ENCODE results near the gene SGCA.

The SGCA gene

GRCh38 chr17:50165867-50166517 lies at the start of gene SGCA:
TSS of gene SGCA (plus strand) at chr17:50166005. CDS start at chr17:50166041, 36 bp downstream.
- DNase-seq, result no peak

GRCh38 chr17:50117202-50118051 lies 48.4 kb upstream of the SGCA start:
- DNase-seq, result peak; percentile 50

GRCh38 chr17:50118076-50118827 lies 47.6 kb upstream of the SGCA start:
- no peak for DNase-seq

- DNase-seq, result no peak
These were observed 47.0 kb upstream of the SGCA start for GRCh38 chr17:50118828-50119218.

- no peak for DNase-seq
These were observed 45.1 kb upstream of the SGCA start for GRCh38 chr17:50120475-50121253.

GRCh38 chr17:50122945-50123344 lies 42.9 kb upstream of the SGCA start:
- no peak for DNase-seq

GRCh38 chr17:50123649-50124349 lies 42.0 kb upstream of the SGCA start:
- peak; percentile 12 for DNase-seq

GRCh38 chr17:50125420-50125997 lies 40.3 kb upstream of the SGCA start:
- no peak for DNase-seq

GRCh38 chr17:50127697-50128361 lies 38.0 kb upstream of the SGCA start:
- no peak for DNase-seq

GRCh38 chr17:50128441-50129352 lies 37.1 kb upstream of the SGCA start:
- DNase-seq, result no peak

GRCh38 chr17:50129353-50129727 lies 36.5 kb upstream of the SGCA start:
- no peak for DNase-seq

GRCh38 chr17:50129728-50130558 lies 35.9 kb upstream of the SGCA start, which contains the start of gene SAMD14:
TSS of gene SAMD14 (minus strand) at chr17:50130160. CDS start at chr17:50124959, 5,201 bp downstream.
- DNase-seq, result no peak

GRCh38 chr17:50130559-50131305 lies 35.1 kb upstream of the SGCA start:
- no peak for DNase-seq

- no peak for DNase-seq
These were observed 33.6 kb upstream of the SGCA start for GRCh38 chr17:50132104-50132794.

- DNase-seq, result no peak
These were observed 32.6 kb upstream of the SGCA start for GRCh38 chr17:50133028-50133768.

- no peak for DNase-seq
These were observed 32.1 kb upstream of the SGCA start for GRCh38 chr17:50133769-50134099.
